GM12878 (cell line): ENCODE measurements around the gene DNAJA2. TPM values are rescaled to one million over a fixed set of nuclear protein-coding genes. Genes with fewer than 3 reads are reported as not detected.

Experiments
- ATAC-seq: fragments of 200-7000 bp; cut with Tn5 transposase; 3 replicates; pipeline ENCODE4 v1.9.1; 2020; ENCODE audit warnings: mild to moderate bottlenecking, moderate library complexity
- BruUV-seq: library from RNA; stranded (reverse); fragments of 400-500 nt; replicated peaks from 2 replicates; lab custom pipeline; 2021; lab: Mats Ljungman, UMichigan
- CTCF ChIA-PET: fragments of 300-600 bp; sonication (Branson Sonifier 250); formaldehyde crosslinking; extraction: SDS; loops from one replicate; lab custom pipeline; 2021; ENCODE audit warnings: inconsistent platforms; lab: Yijun Ruan, JAX
- POLR2A ChIA-PET: fragments of 350-600 bp; formaldehyde crosslinking; extraction: SDS; loops from one replicate; lab custom pipeline; 2021; ENCODE audit warnings: inconsistent platforms; lab: Charles Lee
- RAD21 ChIA-PET: fragments of 300-600 bp; sonication (Branson Sonifier 250); formaldehyde crosslinking; loops from one replicate; lab custom pipeline; 2023; ENCODE audit warnings: antibody characterized with exemption; ENCODE audit not compliant: unreplicated experiment; lab: Charles Lee
- SMC1A ChIA-PET: fragments of 300-600 bp; sonication (Branson Sonifier 250); formaldehyde crosslinking; loops from one replicate; lab custom pipeline; 2023; ENCODE audit not compliant: unreplicated experiment, uncharacterized antibody; lab: Charles Lee
- DNase-seq: peaks from one replicate; pipeline ENCODE4 v3.0.0-alpha.2; 2011; ENCODE audit warnings: low read depth, low spot score
- FAIRE-seq: peaks from 3 replicates; lab custom pipeline; 2011; peaks lifted over from hg19 to GRCh38; lab: Jason Lieb, UNC
- H2AFZ ChIP-seq: 2 replicates; pipeline ENCODE4 v1.6.0; 2011; ENCODE audit warnings: low read depth, low read length, control low read depth; ENCODE audit not compliant: control insufficient read depth
- H3K27ac ChIP-seq: 2 replicates; pipeline ENCODE4 v1.5.1; 2011; ENCODE audit warnings: control low read depth; ENCODE audit not compliant: control insufficient read depth, insufficient read depth
- H3K27me3 ChIP-seq, 2 experiments: replicated peaks in 1 of 2; 2 replicates each; pipeline versions ENCODE4 v1.6.0 to v1.6.1; 2011; ENCODE audit warnings: low read length in 1 of 2; ENCODE audit not compliant: control insufficient read depth in 2 of 2, insufficient read depth in 2 of 2
- H3K36me3 ChIP-seq, 2 experiments: 2 replicates each; pipeline ENCODE4 v1.5.1; 2011; ENCODE audit warnings: low read length in 1 of 2; ENCODE audit not compliant: control insufficient read depth in 2 of 2, insufficient read depth in 2 of 2
- H3K4me1 ChIP-seq: 2 replicates; pipeline ENCODE4 v1.6.1; 2011; ENCODE audit warnings: mild to moderate bottlenecking, low read length, moderate library complexity, mixed read lengths; ENCODE audit not compliant: control insufficient read depth, insufficient read depth
- H3K4me2 ChIP-seq: 2 replicates; pipeline ENCODE4 v1.6.0; 2011; ENCODE audit warnings: control low read depth; ENCODE audit not compliant: control insufficient read depth, insufficient read depth
- H3K4me3 ChIP-seq: fragments of 200-600 bp; sonication (generic); 2 replicates; pipeline ENCODE4 v1.5.1; 2016
- H3K79me2 ChIP-seq: 2 replicates; pipeline ENCODE4 v1.6.0; 2011; ENCODE audit warnings: low read length; ENCODE audit not compliant: control insufficient read depth, insufficient read depth
- H3K9ac ChIP-seq: 2 replicates; pipeline ENCODE4 v1.8.0; 2011; ENCODE audit warnings: low read length, control low read depth, mixed read lengths; ENCODE audit not compliant: control insufficient read depth, insufficient read depth
- H3K9me3 ChIP-seq: replicated peaks from 3 replicates; pipeline ENCODE4 v1.5.1; 2011; ENCODE audit warnings: mild to moderate bottlenecking, low read length; ENCODE audit not compliant: control insufficient read depth, insufficient read depth
- H4K20me1 ChIP-seq: 2 replicates; pipeline ENCODE4 v1.6.0; 2011; ENCODE audit not compliant: control insufficient read depth, insufficient read depth
- E2F8 ChIP-seq: fragments of 450-650 bp; IDR thresholded peaks from 2 replicates; pipeline ENCODE4 v1.6.1; 2018; ENCODE audit warnings: mild to moderate bottlenecking, low read depth, moderate library complexity; ENCODE audit not compliant: partially characterized antibody
- GABPA ChIP-seq: IDR thresholded peaks from 2 replicates; pipeline ENCODE4 v1.6.1; 2014; ENCODE audit warnings: antibody characterized with exemption, low read depth, mild to moderate bottlenecking, inconsistent platforms
- GATAD2B ChIP-seq: fragments of 450-650 bp; conservative IDR thresholded peaks from 2 replicates; pipeline ENCODE4 v1.6.1; 2017; ENCODE audit warnings: low read depth, mild to moderate bottlenecking, moderate library complexity
- HDGF ChIP-seq: fragments of 450-650 bp; IDR thresholded peaks from 2 replicates; pipeline ENCODE4 v1.6.1; 2016; ENCODE audit warnings: antibody characterized with exemption
- IKZF1 ChIP-seq: fragments of 450-650 bp; conservative IDR thresholded peaks from 2 replicates; pipeline ENCODE4 v1.6.1; 2017; ENCODE audit warnings: antibody characterized with exemption, mild to moderate bottlenecking
- JUNB ChIP-seq: IDR thresholded peaks from 2 replicates; pipeline ENCODE4 v1.6.1; 2016; ENCODE audit warnings: antibody characterized with exemption, mild to moderate bottlenecking
- NFYB ChIP-seq: IDR thresholded peaks from 2 replicates; pipeline ENCODE4 v1.6.1; 2011; ENCODE audit warnings: low read depth, mild to moderate bottlenecking, low read length, improper control_type of control experiment, moderate library complexity; ENCODE audit not compliant: insufficient read depth
- RAD51 ChIP-seq: fragments of 450-650 bp; IDR thresholded peaks from 2 replicates; pipeline ENCODE4 v1.6.1; 2016; ENCODE audit warnings: moderate library complexity, mild to moderate bottlenecking, inconsistent platforms
- RELB ChIP-seq: fragments of 450-650 bp; IDR thresholded peaks from 2 replicates; pipeline ENCODE4 v1.6.1; 2017; ENCODE audit warnings: low read depth, mild to moderate bottlenecking, moderate library complexity
- SKIL ChIP-seq: fragments of 450-650 bp; IDR thresholded peaks from 2 replicates; pipeline ENCODE4 v1.6.1; 2017; ENCODE audit warnings: mild to moderate bottlenecking, low read depth, inconsistent platforms; ENCODE audit not compliant: poor library complexity, severe bottlenecking
- SUPT20H ChIP-seq: IDR thresholded peaks from 2 replicates; pipeline ENCODE4 v1.6.1; 2011; ENCODE audit warnings: low read depth, mild to moderate bottlenecking, low read length, moderate library complexity, borderline replicate concordance; ENCODE audit not compliant: control insufficient read depth
- SUZ12 ChIP-seq: fragments of 200-600 bp; sonication (generic); IDR thresholded peaks from one replicate; pipeline ENCODE4 v1.6.1; 2018; ENCODE audit warnings: antibody characterized with exemption, mild to moderate bottlenecking; ENCODE audit not compliant: unreplicated experiment
- TCF7 ChIP-seq: IDR thresholded peaks from 2 replicates; pipeline ENCODE4 v1.6.1; 2014; ENCODE audit warnings: antibody characterized with exemption, borderline replicate concordance
- USF1 ChIP-seq: IDR thresholded peaks from 2 replicates; pipeline ENCODE4 v1.6.1; 2011; ENCODE audit warnings: borderline replicate concordance, low read depth, mild to moderate bottlenecking, moderate library complexity, mixed read lengths, low read length; ENCODE audit not compliant: insufficient read depth; ENCODE audit errors: extremely low read length
- ZBED1 ChIP-seq: IDR thresholded peaks from 2 replicates; pipeline ENCODE4 v1.6.1; 2016; ENCODE audit warnings: borderline replicate concordance
- ZNF384 ChIP-seq: IDR thresholded peaks from 2 replicates; pipeline ENCODE4 v1.6.1; 2012; ENCODE audit warnings: low read depth, mild to moderate bottlenecking, low read length, improper control_type of control experiment, borderline replicate concordance
- whole genome bisulfite sequencing: methylation state at CpG from one replicate; pipeline ENCODE4 v1.1.6; 2016; ENCODE audit warnings: low lambda C conversion rate; ENCODE audit not compliant: insufficient replicate concordance, insufficient coverage; ENCODE audit errors: missing lambda C conversion rate; 5-methylcytosine and 5-hydroxymethylcytosine counted together
- in situ Hi-C: fragments of 300-500 bp; cut with MboI; formaldehyde crosslinking; loops from 9 replicates; pipeline ENCODE4 v1.14.3; 2018; ENCODE audit warnings: mixed read lengths
- intact Hi-C: fragments of 100-400 bp; cut with micrococcal nuclease; formaldehyde crosslinking; loops from one replicate; pipeline ENCODE4 v1.14.2; 2022; ENCODE audit not compliant: unreplicated experiment
- polyA plus RNA-seq, 11 experiments: library from polyadenylated mRNA; depleted of rRNA in 4 of 11; unstranded in 6 of 11; stranded (reverse) in 5 of 11; fragments of >200 nt; fragmentation: Nextera tagmentation in 4 of 11; fragmentation: Illumina TruSeq in 1 of 11; extraction: Ambion mirVana in 4 of 11; extraction: Trizol in 1 of 11; gene quantifications; 1 replicate in 1 of 11; 2 replicates in 10 of 11; pipeline versions ENCODE4 v1.2.1 to v1.2.3, GENCODE V29; 2011 to 2016; ENCODE audit warnings: inconsistent platforms in 2 of 11, missing spikeins in 2 of 11, low read depth in 1 of 11
- total RNA-seq, 4 experiments: library from RNA; depleted of rRNA in 3 of 4; stranded (reverse); fragments of >200 nt in 3 of 4; fragmentation: Illumina TruSeq in 1 of 4; extraction: Trizol in 1 of 4; gene quantifications; 2 replicates each; pipeline versions ENCODE4 v1.2.1 to v1.2.3, GENCODE V29; 2013 to 2021

DNAJA2 gene
- total and polyA plus RNA-seq, 10 of the 15 experiments (the other 5 are each of a cell fraction or from before 2014, with no cell fraction given) = 26.2 to 96.4 (median 58.1) TPM

- TF ChIP-seq IKZF1 (no peak), RELB (no peak), GATAD2B (no peak), TCF7 (no peak), SUPT20H (no peak), ZNF384 (no peak), HDGF (no peak), SUZ12 (no peak)
- TF ChIP-seq, all 136 proteins: peak for 0
Observed at GRCh38 chr16:46975165-46975564, 1.7 kb upstream of the DNAJA2 start (continued).

GRCh38 chr16:46974352-46974751, 878 bp upstream of the DNAJA2 start:
- intact Hi-C loops (loop anchor here (5.0 kb wide), 1 partner anchor 168 kb away; the partner anchor contains the start of gene NETO2), in situ Hi-C loops (no loop called here)
- Histone ChIP-seq H3K79me2 (peaks cover 54% of the 10 kb centered on the region), H3K36me3 (peaks cover under 1 to 9% of the 10 kb centered on the region in 2 experiments), H4K20me1 (no peaks in the 10 kb centered on the region), H3K27ac (peak overlapping the region; percentile 98), H2AFZ (no peak overlapping the region), H3K4me1 (peaks cover 23% of the 10 kb centered on the region), H3K4me2 (peak overlapping the region; percentile 94), H3K9me3 (no peaks in the 10 kb centered on the region), H3K4me3 (peak overlapping the region; percentile 88), H3K9ac (peak overlapping the region; percentile 95), H3K27me3 (no peaks in the 10 kb centered on the region)
- RAD21 ChIA-PET = interaction anchor here (0.9 to 4.6 kb wide), 5 partner anchors 41 to 1123 kb away, joined by 3 to 29 read pairs (median 5); no protein-coding TSS in a partner anchor
- DNase-seq = peak; percentile 35
- CTCF ChIA-PET = interaction anchor here (1.2 to 3.1 kb wide), 7 partner anchors 9 to 168 kb away, joined by 3 to 17 read pairs (median 6); no protein-coding TSS in a partner anchor
- BruUV-seq = no TSS peak
- peak; percentile 13 for FAIRE-seq
- POLR2A ChIA-PET = interaction anchor here (0.5 to 2.1 kb wide), 9 partner anchors 8 to 1225 kb away, joined by 3 to 9 read pairs (median 4); no protein-coding TSS in a partner anchor
- SMC1A ChIA-PET = interaction anchor here (0.7 to 4.2 kb wide), 12 partner anchors 9 to 491 kb away, joined by 3 to 31 read pairs (median 4); no protein-coding TSS in a partner anchor
- 7% methylated on average over 6 of the region's 6 CpGs for WGBS
- ATAC-seq = peak; percentile 66
- TF ChIP-seq SKIL (no peak), ZBED1 (no peak), E2F8 (no peak), NFYB (no peak), USF1 (no peak), JUNB (no peak), GABPA (no peak), RAD51 (peak; percentile 91)
